22Rv1 (cell line): ENCODE results near the gene BDH1.

Experiments used
- CTCF ChIP-seq: fragments of 450-650 bp; IDR thresholded peaks from 2 replicates; pipeline ENCODE4 v1.5.1; 2017; ENCODE audit warnings: mild to moderate bottlenecking
- ZFX ChIP-seq: fragments of 450-650 bp; IDR thresholded peaks from 2 replicates; pipeline ENCODE4 v1.6.1; 2017; ENCODE audit warnings: antibody characterized with exemption, borderline replicate concordance

- TF ChIP-seq CTCF (no peak), ZFX (no peak)
Observed at GRCh38 chr3:197533927-197534725, 21.6 kb downstream of the BDH1 start.
